Sigmoid colon (tissue), 7 donors: Measurements from ENCODE around the gene RELN. TPM values are rescaled to one million over a fixed set of nuclear protein-coding genes. Genes with fewer than 3 reads are reported as not detected.

Experiments
- DNase-seq: peaks from one replicate; pipeline ENCODE4 v3.0.0-alpha.2; 2019
- H3K27ac ChIP-seq, 4 donors: fragments of 200-600 bp; sonication (generic); one replicate each; pipeline ENCODE4 v1.5.1; 2016 to 2019; ENCODE audit warnings: mild to moderate bottlenecking in 1 of 4
- H3K27me3 ChIP-seq, 3 donors: fragments of 200-600 bp; sonication (generic); one replicate each; pipeline ENCODE4 v1.5.1; 2019; ENCODE audit warnings: mild to moderate bottlenecking in 1 of 3
- H3K36me3 ChIP-seq, 4 donors: fragments of 200-600 bp; sonication (generic); one replicate each; pipeline ENCODE4 v1.5.1; 2016 to 2019
- H3K4me1 ChIP-seq, 4 donors: fragments of 200-600 bp; sonication (generic); one replicate each; pipeline ENCODE4 v1.5.1; 2017 to 2019
- H3K4me3 ChIP-seq, 4 donors: fragments of 200-600 bp; sonication (generic); one replicate each; pipeline ENCODE4 v1.5.1; 2017 to 2019; ENCODE audit warnings: mild to moderate bottlenecking in 2 of 4, moderate library complexity in 1 of 4
- H3K9me3 ChIP-seq, 4 donors: fragments of 200-600 bp in 3 of 4; sonication (generic) in 3 of 4; one replicate each; pipeline versions ENCODE4 v1.5.1 to v1.6.1; 2013 to 2019
- EP300 ChIP-seq, 4 donors: sonication (generic); formaldehyde crosslinking; IDR thresholded peaks; one replicate each; pipeline ENCODE4 v1.6.1; 2017; ENCODE audit warnings: antibody characterized with exemption in 4 of 4
- POLR2A ChIP-seq, 2 donors: fragments of 450-650 bp; IDR thresholded peaks; one replicate each; pipeline ENCODE4 v1.6.1; 2016; ENCODE audit warnings: antibody characterized with exemption in 2 of 2, mild to moderate bottlenecking in 2 of 2, moderate library complexity in 2 of 2
- POLR2AphosphoS5 ChIP-seq, 4 donors: sonication (generic); formaldehyde crosslinking; IDR thresholded peaks; one replicate each; pipeline ENCODE4 v1.6.1; 2017; ENCODE audit warnings: antibody characterized with exemption in 4 of 4
- WGBS, 2 donors: extraction: QIAGEN DNeasy Blood & Tissue Kit; methylation state at CpG; one replicate each; pipeline ENCODE4 v1.1.7; 2013; 5-methylcytosine and 5-hydroxymethylcytosine counted together
- intact Hi-C: fragments of 100-400 bp; cut with DNase I; formaldehyde crosslinking; loops from one replicate; pipeline ENCODE4 v1.15.1; 2023
- polyA plus RNA-seq, 3 donors: library from polyadenylated mRNA; stranded (reverse); fragments of 200-250 nt; gene quantifications; one replicate each; pipeline ENCODE4 v1.2.3, GENCODE V29; 2013
- small RNA-seq, 3 donors: library from RNA; depleted of rRNA; stranded (forward); fragments of <200 nt; gene quantifications; one replicate each; pipeline ENCODE3, GENCODE V24; 2016
- total RNA-seq, 4 donors: library from RNA; depleted of rRNA; stranded (reverse); fragments of >200 nt; gene quantifications; one replicate each; pipeline ENCODE4 v1.1.0, GENCODE V29; 2016
- TF ChIP-seq, protein P1 (sequence below), 4 experiments: fragments of 450-650 bp in 3 of 4; fragments of 200-600 bp in 1 of 4; IDR thresholded peaks; one replicate each; pipeline ENCODE4 v1.5.1; 2016 to 2019; ENCODE audit warnings: antibody characterized with exemption in 4 of 4, mild to moderate bottlenecking in 3 of 4, moderate library complexity in 2 of 4
- donor health status: healthy with polysubstance abuse.
- donor health status: Bipolar disorder and iron deficiency.
- donor health status: healthy.

RELN gene
- total and polyA plus RNA-seq, 7 donors = under 0.01 to 9.2 (median 4.3) TPM; not detected in 1

DNA sequence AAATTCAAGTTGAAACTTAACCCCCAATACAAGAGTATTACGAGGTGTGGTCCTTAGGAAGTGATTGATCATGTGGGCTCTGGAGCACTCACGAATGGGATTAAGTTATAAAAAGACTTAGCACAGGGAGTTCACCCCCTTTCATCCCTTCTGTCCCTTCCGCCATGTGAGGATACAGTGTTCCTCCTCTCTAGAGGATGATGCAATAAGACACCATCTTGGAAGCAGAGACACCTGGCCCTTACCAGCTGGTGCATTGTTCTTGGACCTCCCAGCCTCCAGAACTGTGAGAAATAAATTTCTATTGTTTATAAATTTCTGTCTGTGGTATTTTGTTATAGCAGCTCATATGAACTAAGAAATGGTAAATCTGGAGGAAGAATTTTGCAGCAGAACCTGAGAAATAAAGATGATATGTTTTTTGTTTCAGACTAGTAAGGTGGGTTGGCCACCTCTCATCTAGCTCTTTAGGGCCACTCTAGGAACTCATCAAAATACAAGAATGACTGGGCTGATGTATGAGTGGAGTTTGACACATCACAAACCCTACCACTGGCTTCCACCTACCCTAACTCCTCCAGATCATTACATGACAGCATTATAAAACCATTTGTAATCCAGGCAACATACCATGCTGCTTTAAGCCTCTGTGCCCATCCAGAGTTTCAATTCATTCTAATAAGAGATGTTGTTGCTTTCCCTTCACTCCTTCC lies 565.8 kb downstream of the RELN start:
- H3K4me3 ChIP-seq = no peak overlapping the region

More for the DNA sequence above, 565.8 kb downstream of the RELN start:
- 82 to 95% methylated on average over 3 of the region's 3 CpGs for WGBS, 2 donors
- no peak for DNase-seq
- no peaks in the 10 kb centered on the region for H3K27me3 ChIP-seq
- no peaks in the 10 kb centered on the region for H3K9me3 ChIP-seq
- no peak overlapping the region for H3K27ac ChIP-seq
- no peaks in the 10 kb centered on the region for H3K4me1 ChIP-seq
- TF ChIP-seq POLR2A (IDR thresholded peaks at IDR 0.05) (no peak), EP300 (IDR thresholded peaks at IDR 0.05) (no peak), POLR2AphosphoS5 (IDR thresholded peaks at IDR 0.05) (no peak)
- TF ChIP-seq, protein P1, sequence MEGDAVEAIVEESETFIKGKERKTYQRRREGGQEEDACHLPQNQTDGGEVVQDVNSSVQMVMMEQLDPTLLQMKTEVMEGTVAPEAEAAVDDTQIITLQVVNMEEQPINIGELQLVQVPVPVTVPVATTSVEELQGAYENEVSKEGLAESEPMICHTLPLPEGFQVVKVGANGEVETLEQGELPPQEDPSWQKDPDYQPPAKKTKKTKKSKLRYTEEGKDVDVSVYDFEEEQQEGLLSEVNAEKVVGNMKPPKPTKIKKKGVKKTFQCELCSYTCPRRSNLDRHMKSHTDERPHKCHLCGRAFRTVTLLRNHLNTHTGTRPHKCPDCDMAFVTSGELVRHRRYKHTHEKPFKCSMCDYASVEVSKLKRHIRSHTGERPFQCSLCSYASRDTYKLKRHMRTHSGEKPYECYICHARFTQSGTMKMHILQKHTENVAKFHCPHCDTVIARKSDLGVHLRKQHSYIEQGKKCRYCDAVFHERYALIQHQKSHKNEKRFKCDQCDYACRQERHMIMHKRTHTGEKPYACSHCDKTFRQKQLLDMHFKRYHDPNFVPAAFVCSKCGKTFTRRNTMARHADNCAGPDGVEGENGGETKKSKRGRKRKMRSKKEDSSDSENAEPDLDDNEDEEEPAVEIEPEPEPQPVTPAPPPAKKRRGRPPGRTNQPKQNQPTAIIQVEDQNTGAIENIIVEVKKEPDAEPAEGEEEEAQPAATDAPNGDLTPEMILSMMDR (IDR thresholded peaks at IDR 0.05) = no peak
- intact Hi-C loops = no loop called here
- no peaks in the 10 kb centered on the region for H3K36me3 ChIP-seq

Small RNA genes lying within 50 kb of the gene (small RNA-seq; reads per million reads assigned to genes)
- 0 reads per million in 3 donors for gene RF00019

Other genes with a start within 250 kb of the RELN start
- gene ORC5, start 218.4 kb upstream of the RELN start, total RNA-seq = 10 to 100 TPM; 20.8 to 30.8 (median 27.5) TPM
- 10 to 100 TPM in 1 of 3 donors, 1 to 10 TPM in 2; 8.4 to 12.0 (median 9.2) TPM for gene ORC5, start 218.4 kb upstream of the RELN start, polyA plus RNA-seq